ENCODE results near the gene IGFL2. TPM values are rescaled to one million over a fixed set of nuclear protein-coding genes. Genes with fewer than 3 reads are reported as not detected.
A peak's percentile ranks its signal among the peaks of the same experiment; 100 is the strongest.

Gene IGFL2
- total RNA-seq, 1 donor from 2014 or later: 9.8 TPM

- peaks cover 7% of the 10 kb centered on the region for H3K9me3 Mint-ChIP-seq (ENCODE audit: unreplicated experiment)
- no peaks in the 10 kb centered on the region for H3K36me3 ChIP-seq (ENCODE audit: insufficient read depth, low read length)
- TF ChIP-seq CTCF (IDR thresholded peaks at IDR 0.05; ENCODE audit: insufficient read depth, low read depth, low read length) (no peak), EZH2 (IDR thresholded peaks at IDR 0.05; ENCODE audit: insufficient read depth, low read length) (no peak)
- H2AFZ ChIP-seq (ENCODE audit: low read depth, low read length): no peak overlapping the region
- H4K20me1 ChIP-seq (ENCODE audit: insufficient read depth, low read length): no peaks in the 10 kb centered on the region
- peak overlapping the region; percentile 1 for H3K4me2 ChIP-seq (ENCODE audit: low read length)
- no peak overlapping the region for H3K4me3 ChIP-seq (ENCODE audit: insufficient read depth, low read depth, low read length)
- peaks cover 33% of the 10 kb centered on the region for H3K4me1 Mint-ChIP-seq (ENCODE audit: low read depth, unreplicated experiment)
- H3K9ac ChIP-seq (ENCODE audit: low read length): no peak overlapping the region
- no peak for FAIRE-seq
- H3K27ac Mint-ChIP-seq (ENCODE audit: unreplicated experiment): no peak overlapping the region
- no peak for DNase-seq (ENCODE audit: low read depth)
- no peak overlapping the region for H3K27ac ChIP-seq (ENCODE audit: low read depth, low read length)
- H3K79me2 ChIP-seq (ENCODE audit: insufficient read depth, low read length): no peaks in the 10 kb centered on the region
- H3K27me3 ChIP-seq (ENCODE audit: insufficient read depth, low read length): peaks cover 11% of the 10 kb centered on the region
- peaks cover 4% of the 10 kb centered on the region for H3K36me3 Mint-ChIP-seq (ENCODE audit: low read depth, unreplicated experiment)
- peaks cover 2% of the 10 kb centered on the region for H3K27me3 Mint-ChIP-seq (ENCODE audit: low read depth, unreplicated experiment)
- no peaks in the 10 kb centered on the region for H3K9me3 ChIP-seq (ENCODE audit: insufficient read depth, low read depth, low read length)
- peak overlapping the region; percentile 25 for H3K4me3 Mint-ChIP-seq (ENCODE audit: unreplicated experiment)
- H3K4me1 ChIP-seq (ENCODE audit: insufficient read depth, low read length): peaks cover 14% of the 10 kb centered on the region
These were observed 31.2 kb downstream of the IGFL2 start for GRCh38 chr19:46179076-46179759.

- Mint-ChIP-seq H3K4me1 (ENCODE audit: low read depth, unreplicated experiment) (peaks cover 46% of the 10 kb centered on the region), H3K4me3 (ENCODE audit: unreplicated experiment) (no peak overlapping the region), H3K36me3 (ENCODE audit: low read depth, unreplicated experiment) (peaks cover 4% of the 10 kb centered on the region), H3K27ac (ENCODE audit: unreplicated experiment) (peak overlapping the region; percentile 85), H3K9me3 (ENCODE audit: unreplicated experiment) (peaks cover 7% of the 10 kb centered on the region), H3K27me3 (ENCODE audit: low read depth, unreplicated experiment) (peaks cover 2% of the 10 kb centered on the region)
- no peaks in the 10 kb centered on the region for H3K9me3 ChIP-seq (ENCODE audit: insufficient read depth, low read depth, low read length)
- TF ChIP-seq EZH2 (IDR thresholded peaks at IDR 0.05; ENCODE audit: insufficient read depth, low read length) (no peak), CTCF (IDR thresholded peaks at IDR 0.05; ENCODE audit: insufficient read depth, low read depth, low read length) (no peak)
- H3K4me1 ChIP-seq (ENCODE audit: insufficient read depth, low read length): peaks cover 20% of the 10 kb centered on the region
- DNase-seq (ENCODE audit: low read depth) (peak; percentile 78), FAIRE-seq (peak; percentile 76)
- H4K20me1 ChIP-seq (ENCODE audit: insufficient read depth, low read length): no peaks in the 10 kb centered on the region
- H3K79me2 ChIP-seq (ENCODE audit: insufficient read depth, low read length): no peaks in the 10 kb centered on the region
- H3K9ac ChIP-seq (ENCODE audit: low read length): no peak overlapping the region
- no peaks in the 10 kb centered on the region for H3K36me3 ChIP-seq (ENCODE audit: insufficient read depth, low read length)
- H3K27me3 ChIP-seq (ENCODE audit: insufficient read depth, low read length): peaks cover 5% of the 10 kb centered on the region
- peak overlapping the region; percentile 36 for H3K27ac ChIP-seq (ENCODE audit: low read depth, low read length)
- H3K4me3 ChIP-seq (ENCODE audit: insufficient read depth, low read depth, low read length): no peak overlapping the region
- peak overlapping the region; percentile 61 for H3K4me2 ChIP-seq (ENCODE audit: low read length)
- H2AFZ ChIP-seq (ENCODE audit: low read depth, low read length): peak overlapping the region; percentile 17
These were observed 32.8 kb downstream of the IGFL2 start for GRCh38 chr19:46180701-46181387.

- Mint-ChIP-seq H3K36me3 (ENCODE audit: low read depth, unreplicated experiment) (peaks cover 2% of the 10 kb centered on the region), H3K27ac (ENCODE audit: unreplicated experiment) (peak overlapping the region; percentile 85), H3K27me3 (ENCODE audit: low read depth, unreplicated experiment) (peaks cover 2% of the 10 kb centered on the region), H3K9me3 (ENCODE audit: unreplicated experiment) (peaks cover 7% of the 10 kb centered on the region), H3K4me1 (ENCODE audit: low read depth, unreplicated experiment) (peaks cover 46% of the 10 kb centered on the region), H3K4me3 (ENCODE audit: unreplicated experiment) (no peak overlapping the region)
- FAIRE-seq (no peak), DNase-seq (ENCODE audit: low read depth) (peak; percentile 75)
- Histone ChIP-seq H3K79me2 (ENCODE audit: insufficient read depth, low read length) (no peaks in the 10 kb centered on the region), H3K4me3 (ENCODE audit: insufficient read depth, low read depth, low read length) (no peak overlapping the region), H2AFZ (ENCODE audit: low read depth, low read length) (peak overlapping the region; percentile 5), H3K36me3 (ENCODE audit: insufficient read depth, low read length) (no peaks in the 10 kb centered on the region), H3K4me1 (ENCODE audit: insufficient read depth, low read length) (peaks cover 20% of the 10 kb centered on the region), H3K9me3 (ENCODE audit: insufficient read depth, low read depth, low read length) (no peaks in the 10 kb centered on the region), H3K9ac (ENCODE audit: low read length) (no peak overlapping the region), H3K4me2 (ENCODE audit: low read length) (peak overlapping the region; percentile 61), H3K27ac (ENCODE audit: low read depth, low read length) (peak overlapping the region; percentile 36), H4K20me1 (ENCODE audit: insufficient read depth, low read length) (no peaks in the 10 kb centered on the region), H3K27me3 (ENCODE audit: insufficient read depth, low read length) (peaks cover 5% of the 10 kb centered on the region)
- TF ChIP-seq CTCF (IDR thresholded peaks at IDR 0.05; ENCODE audit: insufficient read depth, low read depth, low read length) (no peak), EZH2 (IDR thresholded peaks at IDR 0.05; ENCODE audit: insufficient read depth, low read length) (no peak)
These were observed 33.3 kb downstream of the IGFL2 start for GRCh38 chr19:46181388-46181779.

All from astrocyte (in vitro differentiated cells and primary cell).